Testis (tissue), 2 donors: ENCODE results near the gene ACACA.

Experiments
- CTCF ChIP-seq, 3 experiments: fragments of 450-650 bp in 2 of 3; fragments of 200-600 bp in 1 of 3; sonication (generic) in 1 of 3; IDR thresholded peaks; one replicate each; pipeline ENCODE4 v1.5.1; 2016 to 2019; ENCODE audit warnings: antibody characterized with exemption in 3 of 3, mild to moderate bottlenecking in 2 of 3, moderate library complexity in 1 of 3
- POLR2A ChIP-seq: fragments of 450-650 bp; IDR thresholded peaks from one replicate; pipeline ENCODE4 v1.6.1; 2017; ENCODE audit warnings: antibody characterized with exemption, mild to moderate bottlenecking, moderate library complexity

- TF ChIP-seq POLR2A (no peak), CTCF (IDR thresholded peaks at IDR 0.05) (no peak)
Measured at GRCh38 chr17:37318931-37319594, 87.6 kb downstream of the ACACA start.
